Loucy (cell line): Measurements from ENCODE around the gene S100A9.

ENCODE experiments used
- EZH2phosphoT487 ChIP-seq: fragments of 200-600 bp; IDR thresholded peaks from 2 replicates; pipeline ENCODE4 v1.6.1; 2018; ENCODE audit warnings: antibody characterized with exemption, mild to moderate bottlenecking, moderate library complexity, borderline replicate concordance
- TF ChIP-seq, protein P1 (sequence below): fragments of 200-600 bp; sonication (generic); conservative IDR thresholded peaks from 2 replicates; pipeline ENCODE4 v1.5.1; 2014; ENCODE audit warnings: mild to moderate bottlenecking, antibody characterized with exemption, low read length

- TF ChIP-seq, protein P1, sequence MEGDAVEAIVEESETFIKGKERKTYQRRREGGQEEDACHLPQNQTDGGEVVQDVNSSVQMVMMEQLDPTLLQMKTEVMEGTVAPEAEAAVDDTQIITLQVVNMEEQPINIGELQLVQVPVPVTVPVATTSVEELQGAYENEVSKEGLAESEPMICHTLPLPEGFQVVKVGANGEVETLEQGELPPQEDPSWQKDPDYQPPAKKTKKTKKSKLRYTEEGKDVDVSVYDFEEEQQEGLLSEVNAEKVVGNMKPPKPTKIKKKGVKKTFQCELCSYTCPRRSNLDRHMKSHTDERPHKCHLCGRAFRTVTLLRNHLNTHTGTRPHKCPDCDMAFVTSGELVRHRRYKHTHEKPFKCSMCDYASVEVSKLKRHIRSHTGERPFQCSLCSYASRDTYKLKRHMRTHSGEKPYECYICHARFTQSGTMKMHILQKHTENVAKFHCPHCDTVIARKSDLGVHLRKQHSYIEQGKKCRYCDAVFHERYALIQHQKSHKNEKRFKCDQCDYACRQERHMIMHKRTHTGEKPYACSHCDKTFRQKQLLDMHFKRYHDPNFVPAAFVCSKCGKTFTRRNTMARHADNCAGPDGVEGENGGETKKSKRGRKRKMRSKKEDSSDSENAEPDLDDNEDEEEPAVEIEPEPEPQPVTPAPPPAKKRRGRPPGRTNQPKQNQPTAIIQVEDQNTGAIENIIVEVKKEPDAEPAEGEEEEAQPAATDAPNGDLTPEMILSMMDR, result no peak
- TF ChIP-seq EZH2phosphoT487, result no peak
These were observed 43.8 kb downstream of the S100A9 start for GRCh38 chr1:153401461-153401860.
